HFF-Myc (cell line): ENCODE data around the gene CHAF1A.
A peak's percentile ranks its signal among the peaks of the same experiment; 100 is the strongest.

Experiments
- DNase-seq: peaks from one replicate; pipeline ENCODE4 v3.0.0-alpha.2; 2011; ENCODE audit warnings: low read depth; ENCODE audit errors: extremely low read depth
- H3K4me3 ChIP-seq: replicated peaks from 2 replicates; pipeline ENCODE4 v1.5.1; 2011; ENCODE audit warnings: low read depth, mild to moderate bottlenecking, control low read depth, low read length
- TF ChIP-seq, protein P1 (sequence below): IDR thresholded peaks from 2 replicates; pipeline ENCODE4 v1.5.1; 2012; ENCODE audit warnings: mild to moderate bottlenecking, low read depth, low read length, control low read depth; ENCODE audit errors: missing control alignments

Gene CHAF1A

DNA sequence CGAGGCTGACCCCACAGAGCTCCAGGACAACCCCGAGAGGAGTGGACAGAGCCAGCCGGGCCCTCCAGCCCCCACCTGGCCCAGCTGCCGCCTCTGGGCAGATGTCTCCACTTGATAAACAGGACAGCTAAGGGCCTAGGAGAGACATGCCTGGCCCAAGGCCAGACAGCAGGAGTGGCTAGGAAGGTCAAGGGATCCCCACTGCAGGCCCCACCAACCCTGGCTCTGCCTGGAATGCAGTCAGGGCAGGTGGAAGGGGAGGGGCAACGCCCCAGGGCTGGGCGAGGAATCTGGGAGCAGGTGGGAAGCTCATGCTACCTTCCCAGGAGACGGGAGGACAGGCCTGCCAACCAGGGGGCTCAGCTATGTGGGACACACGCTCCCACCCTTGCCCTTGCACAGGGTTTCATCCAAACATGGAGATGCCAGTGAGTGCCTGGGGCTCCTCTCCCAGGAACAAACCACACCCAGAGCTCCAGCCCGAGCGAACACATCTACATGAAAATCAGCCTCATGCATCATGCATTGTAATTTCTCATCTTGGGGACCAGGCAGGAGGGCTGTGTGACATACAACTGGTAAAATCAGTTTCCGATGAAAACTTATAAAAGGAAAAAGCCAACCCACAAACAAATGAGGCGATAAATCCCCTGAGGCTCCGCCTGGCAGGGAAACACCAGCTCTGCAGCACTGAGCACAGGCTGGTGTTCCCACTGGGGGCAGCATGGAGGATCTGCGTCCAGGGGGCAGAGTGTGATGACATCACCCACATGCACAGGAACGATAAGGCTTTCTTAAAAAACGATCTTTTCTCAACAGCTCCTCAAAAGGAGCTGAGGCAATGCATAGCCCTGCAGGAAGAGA lies 27.0 kb upstream of the CHAF1A start:
- TF ChIP-seq, protein P1, sequence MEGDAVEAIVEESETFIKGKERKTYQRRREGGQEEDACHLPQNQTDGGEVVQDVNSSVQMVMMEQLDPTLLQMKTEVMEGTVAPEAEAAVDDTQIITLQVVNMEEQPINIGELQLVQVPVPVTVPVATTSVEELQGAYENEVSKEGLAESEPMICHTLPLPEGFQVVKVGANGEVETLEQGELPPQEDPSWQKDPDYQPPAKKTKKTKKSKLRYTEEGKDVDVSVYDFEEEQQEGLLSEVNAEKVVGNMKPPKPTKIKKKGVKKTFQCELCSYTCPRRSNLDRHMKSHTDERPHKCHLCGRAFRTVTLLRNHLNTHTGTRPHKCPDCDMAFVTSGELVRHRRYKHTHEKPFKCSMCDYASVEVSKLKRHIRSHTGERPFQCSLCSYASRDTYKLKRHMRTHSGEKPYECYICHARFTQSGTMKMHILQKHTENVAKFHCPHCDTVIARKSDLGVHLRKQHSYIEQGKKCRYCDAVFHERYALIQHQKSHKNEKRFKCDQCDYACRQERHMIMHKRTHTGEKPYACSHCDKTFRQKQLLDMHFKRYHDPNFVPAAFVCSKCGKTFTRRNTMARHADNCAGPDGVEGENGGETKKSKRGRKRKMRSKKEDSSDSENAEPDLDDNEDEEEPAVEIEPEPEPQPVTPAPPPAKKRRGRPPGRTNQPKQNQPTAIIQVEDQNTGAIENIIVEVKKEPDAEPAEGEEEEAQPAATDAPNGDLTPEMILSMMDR: peak; percentile 48
- DNase-seq: peak; percentile 56
- peak overlapping the region; percentile 20 for H3K4me3 ChIP-seq

DNA sequence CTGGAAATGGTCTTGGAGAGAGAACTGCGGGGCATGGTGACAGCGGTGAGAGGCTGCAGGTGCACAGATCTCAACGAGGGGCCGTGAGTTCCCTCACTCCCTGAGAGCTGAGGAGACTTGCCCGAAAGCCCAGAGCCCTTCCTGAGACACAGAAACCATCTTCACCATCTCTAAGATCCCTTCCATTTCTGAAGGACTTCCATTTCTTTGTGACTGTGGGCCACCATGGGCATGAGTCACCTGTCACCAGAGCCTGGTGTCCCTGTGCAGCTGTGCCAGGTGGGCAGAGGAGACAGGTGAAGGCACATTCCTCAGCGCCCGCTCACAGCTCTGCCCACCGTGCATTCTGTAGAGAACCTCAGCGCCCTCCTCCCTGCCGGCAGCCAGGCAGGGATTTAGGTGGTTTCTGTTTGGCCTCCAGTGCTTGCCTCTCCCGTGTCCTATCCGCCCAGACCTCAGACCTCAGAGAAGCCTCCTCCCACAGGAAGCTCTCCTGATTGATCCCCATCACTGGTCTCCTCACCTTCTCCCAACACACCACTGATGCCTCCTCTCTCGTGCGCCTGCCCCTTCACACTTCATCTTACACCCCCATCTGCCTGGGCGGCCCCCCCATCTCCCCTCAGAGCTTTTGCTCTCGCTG lies 26.3 kb upstream of the CHAF1A start:
- no peak for DNase-seq
- H3K4me3 ChIP-seq: no peak overlapping the region

DNA sequence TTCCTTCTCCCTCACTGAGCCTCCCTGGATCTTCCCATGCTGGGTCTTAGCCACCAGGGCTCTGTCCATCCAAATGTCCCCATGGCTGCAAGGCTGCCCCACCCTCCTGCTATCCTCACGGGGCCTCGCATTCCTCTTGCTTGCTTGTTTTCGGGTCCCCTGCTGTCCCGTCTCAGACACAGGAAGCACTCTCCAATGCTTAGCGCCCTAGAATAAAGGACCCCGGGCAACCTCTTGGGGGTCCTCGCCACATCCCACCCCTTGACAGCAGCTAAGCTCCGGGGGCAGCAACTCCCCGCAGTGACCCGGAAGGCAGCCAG lies 25.8 kb upstream of the CHAF1A start:
- H3K4me3 ChIP-seq: no peak overlapping the region
- TF ChIP-seq, protein P1: no peak
- DNase-seq: no peak

More for the DNA sequence above, 26.3 kb upstream of the CHAF1A start:
- TF ChIP-seq, protein P1: no peak

DNA sequence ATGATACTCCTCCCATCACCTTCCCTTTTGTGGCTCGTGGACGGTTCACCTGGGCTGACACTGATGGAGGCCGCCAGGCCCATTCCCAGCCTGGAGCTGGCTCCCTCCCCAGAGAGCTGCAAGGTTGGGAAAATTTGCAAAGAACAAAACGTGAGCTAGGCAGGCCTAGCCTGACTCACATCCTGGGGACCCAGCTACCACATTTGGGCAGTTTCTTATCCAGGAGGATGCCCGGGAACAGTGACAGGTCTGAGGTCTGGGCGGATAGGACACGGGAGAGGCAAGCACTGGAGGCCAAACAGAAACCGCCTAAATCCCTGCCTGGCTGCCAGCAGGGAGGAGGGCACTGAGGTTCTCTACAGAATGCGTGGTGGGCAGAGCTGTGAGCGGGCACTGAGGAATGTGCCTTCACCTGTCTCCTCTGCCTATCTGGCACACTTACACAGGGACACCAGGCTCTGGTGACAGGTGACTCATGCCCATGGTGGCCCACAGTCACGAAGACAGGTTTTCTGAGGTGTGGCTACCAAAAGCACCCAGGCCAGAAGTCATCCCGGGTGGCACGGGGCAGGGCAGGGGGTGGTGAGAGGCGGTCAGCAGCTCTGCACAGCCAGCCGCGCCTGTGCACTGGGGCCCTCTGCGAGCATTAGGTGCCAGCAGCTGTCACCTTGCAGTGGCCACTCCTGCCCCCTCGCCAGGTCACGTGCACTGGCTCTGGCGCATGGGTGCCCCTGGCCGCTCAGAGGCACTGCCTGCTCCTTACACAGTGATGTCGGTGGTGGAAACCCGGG lies 25.3 kb upstream of the CHAF1A start:
- H3K4me3 ChIP-seq: no peak overlapping the region
- TF ChIP-seq, protein P1: no peak
- no peak for DNase-seq

DNA sequence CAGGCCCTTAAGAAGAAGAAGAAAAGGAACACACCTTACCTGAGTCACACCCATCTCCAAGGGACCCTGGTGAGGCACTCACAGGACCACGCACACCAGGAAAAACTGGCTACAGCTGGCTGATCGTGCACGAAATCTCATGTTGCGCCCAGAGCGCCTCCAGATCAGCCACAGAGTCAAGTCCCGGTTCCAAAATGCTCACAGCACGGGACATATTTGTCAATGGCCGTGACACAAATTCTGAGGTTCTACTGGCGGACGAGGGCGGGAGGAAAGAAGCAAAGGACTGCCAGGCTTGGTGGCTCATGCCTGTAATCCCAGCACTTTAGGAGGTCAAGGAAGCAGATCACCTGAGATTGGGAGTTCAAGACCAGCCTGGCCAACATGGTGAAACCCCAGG lies 23.6 kb upstream of the CHAF1A start:
- no peak overlapping the region for H3K4me3 ChIP-seq
- no peak for DNase-seq
- TF ChIP-seq, protein P1: no peak

DNA sequence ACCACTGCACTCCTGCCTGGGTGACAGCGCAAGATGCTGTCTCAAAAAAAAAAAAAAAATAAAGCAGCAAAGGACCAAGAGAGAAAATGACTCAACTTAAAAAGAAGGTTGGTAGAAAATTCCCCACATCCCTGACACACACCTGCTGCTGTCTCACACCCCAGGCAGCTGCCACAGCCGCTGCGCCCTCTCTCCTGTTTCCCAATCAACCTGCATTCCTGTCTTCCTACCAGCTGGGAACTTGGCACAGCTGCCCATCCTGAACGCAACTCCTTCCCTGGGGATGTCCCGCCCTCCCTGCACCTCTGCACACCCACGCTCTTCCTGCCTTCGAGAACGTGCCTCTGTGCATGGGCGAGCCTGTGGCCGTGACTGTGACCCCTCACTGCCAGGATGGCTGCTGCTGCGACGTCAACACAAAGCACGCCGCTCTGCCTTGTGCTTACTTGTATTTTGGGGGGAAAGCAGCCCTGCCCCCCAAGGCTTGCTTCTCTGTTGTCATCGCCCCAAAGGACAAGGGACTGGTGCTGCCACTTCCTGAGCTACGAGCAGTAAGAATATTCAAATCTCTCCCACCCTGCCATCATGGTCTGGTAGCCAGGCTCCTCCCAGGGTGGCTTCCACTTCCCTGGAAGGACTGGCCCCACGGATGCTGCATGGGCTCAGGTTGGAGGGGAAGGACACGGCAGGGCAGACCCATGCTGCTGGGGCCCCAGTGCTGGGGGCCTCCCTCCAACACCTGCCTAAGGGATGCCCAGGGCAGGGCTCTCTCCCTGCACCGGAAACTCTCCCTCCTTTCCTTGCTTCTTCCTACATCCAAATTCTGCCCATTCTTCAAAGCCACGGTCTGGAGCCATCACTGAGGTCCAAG lies 22.8 kb upstream of the CHAF1A start:
- no peak for DNase-seq
- TF ChIP-seq, protein P1: no peak
- H3K4me3 ChIP-seq: no peak overlapping the region
